ENCODE measurements around the gene SRPRA.
"Not testable (repeated sequence)": the region's sequence is repeated elsewhere in the genome, so short reads cannot be mapped to it uniquely, and the experiment has no call there.

SRPRA gene, protein sequence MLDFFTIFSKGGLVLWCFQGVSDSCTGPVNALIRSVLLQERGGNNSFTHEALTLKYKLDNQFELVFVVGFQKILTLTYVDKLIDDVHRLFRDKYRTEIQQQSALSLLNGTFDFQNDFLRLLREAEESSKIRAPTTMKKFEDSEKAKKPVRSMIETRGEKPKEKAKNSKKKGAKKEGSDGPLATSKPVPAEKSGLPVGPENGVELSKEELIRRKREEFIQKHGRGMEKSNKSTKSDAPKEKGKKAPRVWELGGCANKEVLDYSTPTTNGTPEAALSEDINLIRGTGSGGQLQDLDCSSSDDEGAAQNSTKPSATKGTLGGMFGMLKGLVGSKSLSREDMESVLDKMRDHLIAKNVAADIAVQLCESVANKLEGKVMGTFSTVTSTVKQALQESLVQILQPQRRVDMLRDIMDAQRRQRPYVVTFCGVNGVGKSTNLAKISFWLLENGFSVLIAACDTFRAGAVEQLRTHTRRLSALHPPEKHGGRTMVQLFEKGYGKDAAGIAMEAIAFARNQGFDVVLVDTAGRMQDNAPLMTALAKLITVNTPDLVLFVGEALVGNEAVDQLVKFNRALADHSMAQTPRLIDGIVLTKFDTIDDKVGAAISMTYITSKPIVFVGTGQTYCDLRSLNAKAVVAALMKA

GRCh38 chr11:126268708-126269579 is at the start of gene SRPRA, which contains the start of gene FOXRED1:
TSS of gene SRPRA (minus strand) at chr11:126268895. CDS start at chr11:126268804, 91 bp downstream.
TSS of gene FOXRED1 (plus strand) at chr11:126269154. CDS start at chr11:126269207, 53 bp downstream.
- peak; percentile 100 for DNase-seq

DNA sequence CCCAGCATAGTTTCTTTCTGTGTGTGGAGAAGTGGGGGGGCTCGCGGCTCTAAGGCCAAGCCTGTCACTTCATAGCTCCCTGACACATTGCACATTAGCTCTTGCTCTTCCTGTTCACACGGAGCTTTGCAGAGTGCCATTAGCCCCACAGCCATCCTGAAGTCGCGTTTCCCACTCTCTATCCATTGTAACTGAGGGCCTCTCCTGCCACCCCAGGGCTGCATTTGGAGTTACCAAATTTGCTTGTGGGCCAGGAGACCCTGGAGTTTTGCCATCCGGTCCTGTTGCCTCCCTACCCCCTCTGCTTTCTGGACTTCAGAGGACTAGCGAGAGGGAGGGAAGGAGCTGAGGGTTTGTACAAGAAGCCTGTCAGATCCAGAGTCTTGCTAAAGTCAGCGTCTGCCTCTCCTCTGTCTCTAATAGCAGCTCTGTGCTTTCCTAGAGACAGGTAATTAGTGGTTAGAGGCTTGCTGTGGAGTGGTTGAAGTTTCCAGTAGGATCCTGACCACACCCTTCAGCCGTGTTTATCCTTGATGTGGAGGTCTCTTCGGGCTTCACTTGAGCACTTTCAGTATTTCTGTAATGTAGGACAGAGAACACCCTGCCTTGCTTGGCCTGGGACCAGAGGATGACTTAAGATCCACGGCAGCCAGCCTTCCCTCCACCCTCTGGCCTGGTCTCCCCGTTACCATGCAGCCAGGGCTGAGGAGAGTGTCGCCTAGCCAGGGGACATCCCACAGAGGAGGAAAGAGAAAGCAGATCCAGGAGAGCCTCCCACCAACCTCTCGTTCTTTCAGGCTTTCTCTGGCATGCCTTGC is 49.3 kb upstream of the SRPRA start:
- peak; percentile 87 for DNase-seq

GRCh38 chr11:126317432-126317755 is 48.7 kb upstream of the SRPRA start:
- DNase-seq, result no peak

DNA sequence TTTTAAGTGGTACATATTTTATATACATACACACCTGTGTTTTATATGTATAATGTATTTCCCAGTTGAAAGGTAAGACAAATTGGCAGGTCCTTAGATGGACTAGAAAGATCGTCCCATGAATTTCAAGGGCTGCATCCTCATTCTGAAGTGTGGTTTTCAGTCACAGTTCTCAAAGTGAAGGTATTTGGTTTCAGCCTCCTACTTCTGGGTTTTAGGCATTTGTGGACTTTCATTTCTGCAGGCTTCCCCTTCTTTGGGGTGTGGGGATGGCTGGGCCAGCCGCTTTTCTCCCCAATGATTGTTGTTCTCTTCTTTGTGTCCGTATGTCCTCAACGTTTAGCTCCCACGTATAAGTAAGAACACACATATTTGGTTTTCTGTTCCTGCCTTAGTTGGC is 45.1 kb upstream of the SRPRA start:
- no peak for DNase-seq

- DNase-seq, result peak; percentile 77
Measured at GRCh38 chr11:126312961-126313360, 44.3 kb upstream of the SRPRA start.

DNA sequence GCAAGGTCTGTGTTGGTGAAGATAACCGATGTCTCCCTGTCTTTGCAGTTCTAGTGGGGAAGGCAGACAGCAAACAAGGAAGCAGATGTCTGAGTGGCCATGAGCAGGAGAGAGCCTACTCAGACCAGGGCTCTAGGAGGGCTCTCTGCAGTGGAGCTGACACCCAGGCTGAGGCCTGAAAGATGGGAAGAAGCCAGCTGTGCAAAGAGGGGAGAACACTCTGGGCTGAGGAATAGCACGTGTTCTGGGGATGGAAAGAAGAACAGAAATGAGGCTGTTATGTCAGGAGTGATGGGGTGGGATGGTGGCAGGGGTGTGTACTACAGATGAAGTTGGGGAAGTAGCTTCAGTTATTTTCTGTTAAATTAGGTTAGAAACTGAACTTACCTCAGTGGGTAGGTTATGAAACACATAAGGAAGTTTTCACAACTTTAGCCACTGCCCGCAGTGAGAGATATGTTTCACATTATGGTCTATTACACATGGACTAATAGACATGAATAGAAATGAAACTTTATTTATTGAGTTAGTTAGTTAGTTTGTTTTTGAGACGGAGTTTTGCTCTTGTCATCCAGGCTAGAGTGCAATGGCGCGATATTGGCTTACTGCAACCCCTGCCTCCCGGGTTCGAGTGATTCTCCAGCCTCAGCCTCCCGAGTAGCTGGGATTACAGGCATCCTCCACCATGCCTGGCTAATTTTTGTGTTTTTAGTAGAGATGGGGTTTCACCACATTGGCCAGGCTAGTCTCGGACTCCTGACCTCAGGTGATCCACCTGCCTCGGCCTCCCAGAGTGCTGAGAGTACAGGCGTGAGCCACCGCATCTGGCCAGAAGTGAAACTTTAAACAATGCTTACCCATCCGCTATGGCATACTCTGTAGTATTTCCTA is 43.0 kb upstream of the SRPRA start:
- DNase-seq, result no peak

- DNase-seq, result no peak
Measured at GRCh38 chr11:126310992-126311310, 42.3 kb upstream of the SRPRA start.

- DNase-seq, result peak; percentile 90
Measured at GRCh38 chr11:126310200-126310991, 41.7 kb upstream of the SRPRA start.

GRCh38 chr11:126308771-126309170 is 40.1 kb upstream of the SRPRA start:
- not testable (repeated sequence) for DNase-seq

DNA sequence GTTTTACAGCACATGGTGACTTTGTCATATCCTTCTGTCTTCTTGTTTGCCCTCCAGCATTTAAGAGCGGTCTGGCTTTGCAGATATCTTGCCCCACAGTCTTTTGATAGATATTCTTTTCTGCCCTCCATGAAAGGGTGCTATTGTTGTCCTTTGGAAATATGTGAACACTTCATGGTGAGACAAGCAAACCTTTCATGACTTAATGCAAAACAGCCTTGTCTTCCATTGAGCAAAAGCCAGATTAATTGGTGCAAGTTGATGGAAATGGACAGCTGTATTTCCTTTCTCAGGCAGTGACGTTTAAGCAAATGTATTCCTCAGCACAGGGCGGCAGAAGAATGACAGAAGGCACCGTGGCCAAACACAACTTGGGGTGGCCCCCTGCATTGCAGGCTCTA is 39.6 kb upstream of the SRPRA start:
- no peak for DNase-seq

DNA sequence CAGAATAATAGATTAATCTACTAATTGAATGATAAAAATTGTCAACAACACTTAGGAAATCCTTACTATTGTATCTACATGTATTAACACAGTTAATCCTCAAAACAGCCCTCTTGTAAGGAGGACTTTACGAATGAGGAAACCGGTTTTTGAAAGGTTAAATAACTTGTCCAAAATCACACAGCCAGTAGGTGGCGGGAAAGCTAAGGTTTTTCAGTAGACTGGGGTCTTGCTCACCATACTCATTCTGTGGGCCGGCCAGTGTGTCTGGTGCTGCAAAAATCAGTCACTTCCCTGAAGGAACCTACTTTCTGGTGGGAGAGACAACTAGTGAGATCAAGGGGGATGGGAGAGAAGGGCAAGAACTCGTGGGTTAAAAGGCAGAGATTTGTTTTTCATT is 39.0 kb upstream of the SRPRA start:
- DNase-seq, result peak; percentile 87

DNA sequence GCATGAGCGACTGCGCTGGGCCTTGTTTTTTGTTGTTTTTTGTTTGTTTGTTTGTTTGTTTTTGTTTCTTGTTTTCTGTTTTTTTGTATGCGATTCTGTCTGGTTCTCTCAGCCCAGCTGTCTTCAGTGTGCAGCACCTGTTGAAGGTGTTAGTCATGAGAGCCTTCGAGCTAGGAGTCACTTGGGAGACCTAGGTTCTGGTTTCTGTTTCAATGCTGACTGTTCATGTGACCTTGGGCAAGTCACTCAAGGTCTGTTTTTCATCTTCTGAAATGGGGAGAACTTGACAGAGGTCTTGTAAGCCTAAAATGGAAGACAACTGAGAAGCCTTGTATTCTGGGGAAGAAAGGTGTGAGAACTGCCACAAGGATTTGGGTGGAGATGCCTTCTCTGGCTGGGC is 37.0 kb upstream of the SRPRA start:
- DNase-seq, result no peak

DNA sequence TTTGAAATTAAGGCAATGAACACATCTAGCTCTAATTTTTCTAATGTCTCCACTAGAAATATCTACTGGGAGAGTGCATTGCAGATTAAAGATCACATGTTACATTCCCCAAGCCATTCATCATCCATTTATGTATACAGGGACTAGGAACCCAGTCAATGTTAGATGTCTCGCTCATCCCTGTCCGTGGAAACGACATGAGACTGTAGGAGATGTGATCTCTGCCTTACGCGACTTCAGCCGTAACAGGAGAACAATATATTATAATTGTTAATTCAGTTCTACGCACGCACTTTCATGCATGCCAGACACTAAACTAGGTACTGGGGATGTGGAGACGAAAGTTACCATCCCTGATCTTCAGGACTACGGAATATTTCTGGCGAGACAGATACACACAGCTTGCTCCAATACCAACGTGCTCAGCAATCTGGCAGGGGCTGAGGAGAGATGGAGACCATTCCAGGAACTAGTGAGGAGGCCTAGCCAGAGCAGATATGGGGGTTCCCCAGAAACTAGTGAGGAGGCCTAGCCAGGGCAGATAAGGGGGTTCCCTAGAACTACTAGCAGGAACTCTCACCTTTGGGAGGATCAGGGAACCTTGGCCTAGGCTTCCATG is 35.9 kb upstream of the SRPRA start:
- DNase-seq, result no peak

- DNase-seq, result peak; percentile 97
Measured at GRCh38 chr11:126303623-126304456, 35.1 kb upstream of the SRPRA start, which contains the start of gene DCPS. TSS of gene DCPS (plus strand) at chr11:126304060. CDS start at chr11:126304081, 21 bp downstream.

GRCh38 chr11:126297004-126297403 is 28.3 kb upstream of the SRPRA start:
- no peak for DNase-seq

GRCh38 chr11:126293726-126294125 is 25.0 kb upstream of the SRPRA start:
- no peak for DNase-seq

- no peak for DNase-seq
Measured at GRCh38 chr11:126290887-126291286, 22.2 kb upstream of the SRPRA start.

- no peak for DNase-seq
Measured at GRCh38 chr11:126288237-126288636, 19.5 kb upstream of the SRPRA start.

DNA sequence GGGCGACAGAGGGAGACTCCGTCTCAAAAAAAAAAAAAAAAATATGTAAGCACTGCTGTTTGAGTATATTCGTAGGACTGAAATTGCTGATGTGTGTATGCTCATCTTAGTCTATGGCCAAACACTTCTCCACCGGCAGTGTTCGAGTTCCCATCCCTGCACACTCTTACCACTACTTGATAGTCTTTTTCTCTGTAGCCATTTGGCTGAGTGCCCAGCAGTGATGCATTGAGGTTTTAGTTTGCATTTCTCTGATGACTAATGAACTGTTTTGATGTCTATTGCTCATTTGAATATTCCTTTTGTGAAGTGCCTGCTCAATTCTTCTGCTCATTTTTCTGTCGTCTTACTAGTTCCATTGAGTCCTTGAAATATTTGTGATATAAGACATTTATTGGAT is 16.1 kb upstream of the SRPRA start:
- no peak for DNase-seq
